Osteocyte (in vitro differentiated cells): ENCODE data around the gene RNF34. TPM values are rescaled to one million over a fixed set of nuclear protein-coding genes. Genes with fewer than 3 reads are reported as not detected.

ENCODE experiments used
- DNase-seq: peaks from one replicate; pipeline ENCODE4 v3.0.0; 2021; ENCODE audit warnings: mixed read lengths; ENCODE audit not compliant: unreplicated experiment; ENCODE audit errors: extremely low spot score
- H3K27ac Mint-ChIP-seq: one replicate; pipeline ENCODE4 v1.8.0; 2021; ENCODE audit warnings: mild to moderate bottlenecking, mixed read lengths; ENCODE audit not compliant: unreplicated experiment
- H3K27me3 Mint-ChIP-seq: one replicate; pipeline ENCODE4 v1.8.0; 2021; ENCODE audit warnings: mixed read lengths; ENCODE audit not compliant: unreplicated experiment
- H3K36me3 Mint-ChIP-seq: one replicate; pipeline ENCODE4 v1.8.0; 2021; ENCODE audit warnings: mixed read lengths; ENCODE audit not compliant: unreplicated experiment
- H3K4me1 Mint-ChIP-seq: one replicate; pipeline ENCODE4 v1.8.0; 2021; ENCODE audit warnings: mixed read lengths; ENCODE audit not compliant: unreplicated experiment
- H3K4me3 Mint-ChIP-seq: one replicate; pipeline ENCODE4 v1.8.0; 2021; ENCODE audit warnings: mild to moderate bottlenecking, moderate library complexity, mixed read lengths; ENCODE audit not compliant: unreplicated experiment
- H3K9me3 Mint-ChIP-seq: one replicate; pipeline ENCODE4 v1.8.0; 2021; ENCODE audit warnings: mixed read lengths; ENCODE audit not compliant: unreplicated experiment
- CTCF ChIP-seq: fragments of 200-600 bp; sonication (generic); IDR thresholded peaks from 2 replicates; pipeline ENCODE4 v1.5.0; 2021; ENCODE audit warnings: antibody characterized with exemption, mild to moderate bottlenecking, moderate library complexity
- total RNA-seq: library from RNA; stranded (reverse); gene quantifications from 2 replicates; pipeline ENCODE4 v1.2.1, GENCODE V29; 2021

The RNF34 gene
- total RNA-seq, 1 donor from 2014 or later = 39.5 TPM

GRCh38 chr12:121438905-121439304 lies 39.0 kb downstream of the RNF34 start:
- Mint-ChIP-seq H3K36me3 (peaks cover 40% of the 10 kb centered on the region), H3K4me1 (peaks cover 3% of the 10 kb centered on the region), H3K9me3 (peaks cover 7% of the 10 kb centered on the region), H3K27ac (no peak overlapping the region), H3K4me3 (no peak overlapping the region), H3K27me3 (no peaks in the 10 kb centered on the region)
- TF ChIP-seq CTCF = no peak
- DNase-seq = no peak

DNA sequence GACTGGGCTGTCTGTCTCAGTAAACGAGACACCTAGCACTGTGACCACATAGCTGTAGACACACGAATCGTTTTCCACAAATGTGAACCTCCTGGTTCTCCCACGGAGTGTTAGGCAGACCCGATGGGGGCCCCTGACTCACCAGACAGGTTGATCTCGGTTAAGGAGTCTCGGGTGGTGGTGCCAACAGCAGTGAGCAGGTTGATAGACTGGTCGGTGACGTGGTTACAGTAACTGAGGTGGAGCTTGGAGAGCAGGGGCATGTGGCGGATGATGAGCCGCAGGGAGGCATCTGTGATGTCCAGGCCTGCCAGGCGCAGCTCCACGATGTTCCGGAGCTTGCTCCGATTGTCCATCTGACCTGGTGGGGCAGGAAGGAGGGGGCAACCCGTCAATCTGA lies 39.8 kb downstream of the RNF34 start:
- Mint-ChIP-seq H3K4me1 (peaks cover 3% of the 10 kb centered on the region), H3K36me3 (peaks cover 38% of the 10 kb centered on the region), H3K27ac (no peak overlapping the region), H3K4me3 (no peak overlapping the region), H3K27me3 (no peaks in the 10 kb centered on the region), H3K9me3 (peaks cover 7% of the 10 kb centered on the region)
- TF ChIP-seq CTCF = no peak
- DNase-seq = no peak

DNA sequence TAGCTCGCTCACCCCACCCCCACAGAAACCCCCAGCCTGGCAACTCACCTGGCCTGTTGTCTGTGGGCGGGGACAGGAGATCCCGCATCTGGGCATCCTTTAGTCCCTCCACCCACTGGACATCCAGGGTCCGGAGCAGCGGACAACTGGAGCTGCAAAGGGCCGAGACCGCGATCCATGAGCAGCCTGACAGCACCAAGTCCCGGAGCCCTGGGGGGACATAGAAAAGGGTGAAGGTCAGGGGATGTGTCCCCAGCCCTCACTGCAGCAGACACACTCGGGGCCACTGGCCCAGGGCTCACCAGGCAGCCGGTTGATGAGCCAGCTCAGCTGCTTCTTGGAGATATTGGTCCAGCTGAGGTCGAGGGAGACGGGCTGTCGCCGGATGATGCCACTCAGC lies 40.9 kb downstream of the RNF34 start:
- no peak overlapping the region for H3K4me3 Mint-ChIP-seq
- H3K4me1 Mint-ChIP-seq = peaks cover 3% of the 10 kb centered on the region
- TF ChIP-seq CTCF = no peak
- peaks cover 32% of the 10 kb centered on the region for H3K36me3 Mint-ChIP-seq
- no peak overlapping the region for H3K27ac Mint-ChIP-seq
- no peak for DNase-seq
- H3K27me3 Mint-ChIP-seq = no peaks in the 10 kb centered on the region
- peaks cover 7% of the 10 kb centered on the region for H3K9me3 Mint-ChIP-seq

DNA sequence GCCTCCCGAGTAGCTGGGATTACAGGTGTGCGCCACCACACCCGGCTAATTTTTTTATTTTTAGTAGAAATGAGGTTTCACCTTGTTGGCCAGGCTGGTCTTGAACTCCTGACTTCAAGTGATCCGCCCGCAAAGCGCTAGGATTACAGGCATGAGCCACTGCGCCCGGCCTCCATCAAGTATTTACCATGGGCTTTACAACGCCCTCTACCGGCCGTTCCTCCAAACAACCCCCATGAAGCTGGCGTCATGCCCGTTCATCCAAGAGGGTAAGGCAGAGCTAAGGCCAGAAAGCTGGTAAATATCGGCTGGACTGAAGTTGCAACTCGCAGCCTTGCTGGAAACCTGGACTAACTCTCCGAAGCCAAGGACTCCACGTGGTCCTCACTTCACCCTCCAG lies 41.6 kb downstream of the RNF34 start:
- peaks cover 3% of the 10 kb centered on the region for H3K4me1 Mint-ChIP-seq
- TF ChIP-seq CTCF = no peak
- H3K36me3 Mint-ChIP-seq = peaks cover 27% of the 10 kb centered on the region

DNA sequence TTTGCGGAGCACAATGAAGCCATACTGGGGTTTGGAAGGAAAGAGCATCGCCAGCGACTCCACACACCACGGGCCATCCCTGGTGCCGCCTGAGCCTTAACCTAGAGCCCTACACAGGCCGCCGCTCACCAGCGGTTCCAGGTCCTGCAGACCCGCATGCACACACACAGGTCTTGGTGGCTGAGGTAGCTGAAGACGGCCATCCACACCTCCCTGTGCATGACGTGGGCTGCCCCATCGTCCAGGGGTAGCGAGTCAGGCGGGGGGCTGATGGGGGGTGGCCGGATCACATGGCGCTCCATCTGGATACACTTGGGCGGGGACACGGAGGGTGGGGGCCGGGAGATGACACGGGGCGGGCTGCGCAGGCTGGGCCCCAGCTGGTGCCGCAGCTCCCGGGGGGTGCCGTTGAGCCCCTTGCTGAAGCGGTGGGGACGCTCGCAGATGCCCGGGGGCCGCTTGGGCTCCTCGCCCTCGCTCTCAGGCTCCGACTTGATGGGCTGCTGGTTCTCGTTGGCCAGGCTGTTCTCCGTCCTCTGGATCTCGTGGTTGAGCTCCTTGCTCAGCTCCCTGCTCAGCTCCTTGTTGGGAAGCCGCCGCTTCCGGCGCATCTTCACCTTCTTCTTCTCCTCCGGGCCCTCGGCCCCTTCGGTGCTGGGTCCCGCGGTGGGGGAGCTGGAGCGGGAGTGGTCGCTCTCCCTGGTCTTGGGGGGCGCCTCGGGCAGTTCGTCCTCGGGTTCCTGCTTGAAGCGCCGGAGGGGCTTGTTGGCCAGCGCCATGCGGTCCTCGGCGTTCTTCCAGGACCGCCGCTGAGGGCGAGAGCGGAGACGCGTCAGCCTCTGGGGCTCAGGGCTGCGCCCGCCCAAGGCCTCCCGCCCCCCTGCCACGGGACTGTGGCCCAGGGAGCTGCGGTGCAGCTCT lies 42.4 kb downstream of the RNF34 start:
- no peak overlapping the region for H3K4me3 Mint-ChIP-seq
- TF ChIP-seq CTCF = no peak
- peaks cover 3% of the 10 kb centered on the region for H3K4me1 Mint-ChIP-seq
- no peak overlapping the region for H3K27ac Mint-ChIP-seq
- H3K9me3 Mint-ChIP-seq = no peaks in the 10 kb centered on the region
- H3K27me3 Mint-ChIP-seq = no peaks in the 10 kb centered on the region
- no peak for DNase-seq
- H3K36me3 Mint-ChIP-seq = peaks cover 23% of the 10 kb centered on the region

More for the DNA sequence above, 41.6 kb downstream of the RNF34 start:
- Mint-ChIP-seq H3K27me3 (no peaks in the 10 kb centered on the region), H3K4me3 (no peak overlapping the region), H3K9me3 (peaks cover 5% of the 10 kb centered on the region), H3K27ac (no peak overlapping the region)
- DNase-seq = no peak
